Colonic mucosa (tissue), 4 donors: ENCODE measurements around the gene CHM. TPM values are rescaled to one million over a fixed set of nuclear protein-coding genes. Genes with fewer than 3 reads are reported as not detected.
A peak's percentile ranks its signal among the peaks of the same experiment; 100 is the strongest.

Source experiments
- DNase-seq: peaks from one replicate; pipeline ENCODE4 v3.0.0-alpha.2; 2020
- H3K27ac ChIP-seq: fragments of 200-600 bp; one replicate; pipeline ENCODE4 v1.8.0; 2021
- H3K27me3 ChIP-seq: fragments of 200-600 bp; one replicate; pipeline ENCODE4 v1.8.0; 2021
- H3K36me3 ChIP-seq: fragments of 200-600 bp; one replicate; pipeline ENCODE4 v1.8.0; 2021
- H3K4me1 ChIP-seq: fragments of 200-600 bp; one replicate; pipeline ENCODE4 v1.8.0; 2021; ENCODE audit warnings: mild to moderate bottlenecking
- H3K4me3 ChIP-seq: fragments of 200-600 bp; one replicate; pipeline ENCODE4 v1.8.0; 2021
- H3K9ac ChIP-seq, 2 donors: one replicate each; pipeline ENCODE4 v1.7.0; 2013; ENCODE audit warnings: control low read depth in 2 of 2, low read depth in 2 of 2, low read length in 2 of 2
- H3K9me3 ChIP-seq: fragments of 200-600 bp; one replicate; pipeline ENCODE4 v1.8.0; 2021
- intact Hi-C: fragments of 100-400 bp; cut with DNase I; formaldehyde crosslinking; loops from one replicate; pipeline ENCODE4 v1.14.1; 2022
- total RNA-seq, 2 donors: library from RNA; stranded (reverse); fragmentation: NEBNext Ultra II Directional in 1 of 2; extraction: Animal tissue kit (Norgen Biotek cat#: 25700) in 1 of 2; gene quantifications; one replicate each; pipeline ENCODE4 v1.2.1, GENCODE V29; 2021
- TF ChIP-seq, protein P1 (sequence below): fragments of 200-600 bp; IDR thresholded peaks from one replicate; pipeline ENCODE4 v1.8.0; 2022; ENCODE audit warnings: antibody characterized with exemption, mild to moderate bottlenecking
- donor health status: healthy.
- donor health status: DM: no; HTN: no; CAD: no.
- donor health status: DM: no; HTN: no; CAD: no.

The CHM gene, protein sequence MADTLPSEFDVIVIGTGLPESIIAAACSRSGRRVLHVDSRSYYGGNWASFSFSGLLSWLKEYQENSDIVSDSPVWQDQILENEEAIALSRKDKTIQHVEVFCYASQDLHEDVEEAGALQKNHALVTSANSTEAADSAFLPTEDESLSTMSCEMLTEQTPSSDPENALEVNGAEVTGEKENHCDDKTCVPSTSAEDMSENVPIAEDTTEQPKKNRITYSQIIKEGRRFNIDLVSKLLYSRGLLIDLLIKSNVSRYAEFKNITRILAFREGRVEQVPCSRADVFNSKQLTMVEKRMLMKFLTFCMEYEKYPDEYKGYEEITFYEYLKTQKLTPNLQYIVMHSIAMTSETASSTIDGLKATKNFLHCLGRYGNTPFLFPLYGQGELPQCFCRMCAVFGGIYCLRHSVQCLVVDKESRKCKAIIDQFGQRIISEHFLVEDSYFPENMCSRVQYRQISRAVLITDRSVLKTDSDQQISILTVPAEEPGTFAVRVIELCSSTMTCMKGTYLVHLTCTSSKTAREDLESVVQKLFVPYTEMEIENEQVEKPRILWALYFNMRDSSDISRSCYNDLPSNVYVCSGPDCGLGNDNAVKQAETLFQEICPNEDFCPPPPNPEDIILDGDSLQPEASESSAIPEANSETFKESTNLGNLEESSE
- total RNA-seq = 10 to 100 TPM; 16.7 to 16.8 TPM

DNA sequence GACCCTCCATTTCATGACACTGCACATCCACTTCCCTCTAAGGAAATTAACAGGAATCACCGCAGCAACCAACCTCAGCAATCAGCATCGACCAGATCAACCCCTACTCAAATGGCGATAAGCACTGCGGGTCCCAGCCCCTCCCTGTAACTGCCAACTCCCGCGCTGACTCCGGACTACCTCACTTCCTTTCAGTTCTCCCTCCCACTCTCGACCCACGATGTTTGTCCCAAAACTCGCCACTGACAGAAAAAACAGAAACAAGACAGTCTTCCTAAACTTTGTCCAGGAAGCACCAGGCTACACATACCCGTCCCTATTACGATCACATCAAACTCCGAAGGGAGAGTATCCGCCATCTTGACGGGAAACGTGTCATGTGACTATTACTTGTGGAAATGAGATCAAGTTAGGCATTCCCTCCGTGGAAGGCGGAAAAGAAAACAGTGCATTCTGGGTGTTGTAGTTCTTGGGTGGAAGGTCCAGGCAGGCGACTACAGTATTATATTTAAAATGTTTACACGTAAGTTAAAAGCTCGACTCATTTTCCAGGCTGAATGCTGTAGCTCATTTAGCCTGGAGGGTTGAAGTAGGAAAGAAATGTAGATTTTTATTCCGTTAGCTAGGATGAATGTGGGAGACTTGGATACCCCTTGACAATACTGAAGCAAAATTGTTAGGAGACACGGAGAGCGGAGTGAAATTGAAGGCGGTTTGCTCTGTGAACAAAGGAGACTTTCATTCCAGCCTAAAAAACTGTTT lies at the start of gene CHM:
Gene CHM (minus strand): TSS at position 385 of the 762 bp plus-strand sequence. CDS start 26 bp downstream, at position 359.
- Histone ChIP-seq H3K9ac (peak within 1 kb of the TSS; percentile 53 to 70), H3K4me3 (peak within 1 kb of the TSS; percentile 45), H3K9me3 (no peaks in the 10 kb centered on the region), H3K27me3 (no peaks in the 10 kb centered on the region), H3K36me3 (no peaks in the 10 kb centered on the region), H3K4me1 (no peaks in the 10 kb centered on the region), H3K27ac (peak within 1 kb of the TSS; percentile 73)
- DNase-seq = peak; percentile 79
- TF ChIP-seq, protein P1, sequence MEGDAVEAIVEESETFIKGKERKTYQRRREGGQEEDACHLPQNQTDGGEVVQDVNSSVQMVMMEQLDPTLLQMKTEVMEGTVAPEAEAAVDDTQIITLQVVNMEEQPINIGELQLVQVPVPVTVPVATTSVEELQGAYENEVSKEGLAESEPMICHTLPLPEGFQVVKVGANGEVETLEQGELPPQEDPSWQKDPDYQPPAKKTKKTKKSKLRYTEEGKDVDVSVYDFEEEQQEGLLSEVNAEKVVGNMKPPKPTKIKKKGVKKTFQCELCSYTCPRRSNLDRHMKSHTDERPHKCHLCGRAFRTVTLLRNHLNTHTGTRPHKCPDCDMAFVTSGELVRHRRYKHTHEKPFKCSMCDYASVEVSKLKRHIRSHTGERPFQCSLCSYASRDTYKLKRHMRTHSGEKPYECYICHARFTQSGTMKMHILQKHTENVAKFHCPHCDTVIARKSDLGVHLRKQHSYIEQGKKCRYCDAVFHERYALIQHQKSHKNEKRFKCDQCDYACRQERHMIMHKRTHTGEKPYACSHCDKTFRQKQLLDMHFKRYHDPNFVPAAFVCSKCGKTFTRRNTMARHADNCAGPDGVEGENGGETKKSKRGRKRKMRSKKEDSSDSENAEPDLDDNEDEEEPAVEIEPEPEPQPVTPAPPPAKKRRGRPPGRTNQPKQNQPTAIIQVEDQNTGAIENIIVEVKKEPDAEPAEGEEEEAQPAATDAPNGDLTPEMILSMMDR = no peak
- intact Hi-C loops = no loop called here

DNA sequence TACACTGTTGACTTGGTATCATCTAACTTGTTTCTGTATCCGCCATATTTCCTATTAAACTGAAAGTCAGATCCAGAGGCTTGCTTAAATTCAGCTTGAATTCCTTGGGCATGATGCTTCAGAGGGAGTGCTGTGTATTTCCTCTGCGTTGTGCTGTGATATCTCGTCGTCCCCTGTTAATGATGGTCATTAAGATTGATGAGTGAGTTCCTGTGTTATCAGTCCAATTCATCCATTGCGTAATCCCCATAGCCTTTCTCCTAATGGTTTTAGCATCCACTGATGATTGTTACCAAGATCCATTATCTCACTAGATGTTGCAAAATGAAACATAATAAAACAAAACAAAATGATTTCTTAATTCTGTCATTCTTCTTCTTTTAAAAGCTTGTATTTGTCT lies 31.3 kb upstream of the CHM start:
- no peaks in the 10 kb centered on the region for H3K4me1 ChIP-seq
- H3K9ac ChIP-seq = no peak overlapping the region
- no peaks in the 10 kb centered on the region for H3K36me3 ChIP-seq
- H3K27me3 ChIP-seq = no peaks in the 10 kb centered on the region
- DNase-seq = no peak
- no peaks in the 10 kb centered on the region for H3K9me3 ChIP-seq
- TF ChIP-seq, protein P1 = no peak
- H3K4me3 ChIP-seq = no peak overlapping the region
- intact Hi-C loops = no loop called here
- no peak overlapping the region for H3K27ac ChIP-seq

DNA sequence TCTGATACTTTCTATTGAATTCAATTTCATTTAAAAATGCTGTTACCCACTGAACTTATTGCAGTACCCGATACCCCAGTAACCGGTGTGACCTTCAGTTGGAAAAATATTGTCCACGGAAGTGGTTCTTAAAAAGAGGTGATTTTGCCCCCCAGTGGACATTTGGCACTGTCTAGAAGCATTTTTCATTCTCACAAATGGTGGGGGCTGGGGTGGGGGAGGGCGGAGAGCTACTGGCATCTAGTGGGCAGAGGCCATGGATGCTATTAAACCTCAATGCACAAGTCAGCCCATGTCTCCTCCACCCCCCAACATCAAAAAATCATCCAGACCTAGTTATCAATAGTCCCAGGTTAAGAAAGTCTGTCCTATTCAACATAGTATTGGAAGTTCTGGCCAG lies 19.6 kb upstream of the CHM start:
- H3K9ac ChIP-seq = no peak overlapping the region
- no peak for DNase-seq
- H3K9me3 ChIP-seq = no peaks in the 10 kb centered on the region
- no peaks in the 10 kb centered on the region for H3K4me1 ChIP-seq
- no peaks in the 10 kb centered on the region for H3K36me3 ChIP-seq
- no peak overlapping the region for H3K27ac ChIP-seq
- intact Hi-C loops = no loop called here
- H3K4me3 ChIP-seq = no peak overlapping the region
- TF ChIP-seq, protein P1 = no peak
- no peaks in the 10 kb centered on the region for H3K27me3 ChIP-seq

DNA sequence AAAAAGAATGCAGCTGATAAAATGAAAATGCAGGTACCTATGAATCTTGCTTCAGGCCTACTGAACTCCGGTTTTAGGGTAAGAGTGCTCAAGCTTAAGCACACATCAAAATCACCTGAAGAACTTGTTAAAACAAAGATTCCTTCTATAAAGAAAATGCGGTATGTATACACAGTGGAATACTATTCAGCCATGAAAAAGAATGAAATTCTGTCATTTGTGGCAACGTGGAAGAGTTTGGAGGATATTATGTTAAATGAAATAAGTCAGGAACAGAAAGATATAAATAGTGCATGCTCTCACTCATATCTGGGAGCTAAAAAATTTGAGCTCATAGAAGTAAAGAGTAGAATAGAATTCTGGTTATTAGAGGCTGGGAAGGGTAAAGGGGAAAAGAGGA lies 14.0 kb upstream of the CHM start:
- Histone ChIP-seq H3K27ac (no peak overlapping the region), H3K27me3 (no peaks in the 10 kb centered on the region), H3K36me3 (no peaks in the 10 kb centered on the region), H3K9ac (no peak overlapping the region), H3K4me1 (no peaks in the 10 kb centered on the region), H3K9me3 (no peaks in the 10 kb centered on the region), H3K4me3 (no peak overlapping the region)
- no peak for DNase-seq
- intact Hi-C loops = no loop called here
- TF ChIP-seq, protein P1 = no peak

DNA sequence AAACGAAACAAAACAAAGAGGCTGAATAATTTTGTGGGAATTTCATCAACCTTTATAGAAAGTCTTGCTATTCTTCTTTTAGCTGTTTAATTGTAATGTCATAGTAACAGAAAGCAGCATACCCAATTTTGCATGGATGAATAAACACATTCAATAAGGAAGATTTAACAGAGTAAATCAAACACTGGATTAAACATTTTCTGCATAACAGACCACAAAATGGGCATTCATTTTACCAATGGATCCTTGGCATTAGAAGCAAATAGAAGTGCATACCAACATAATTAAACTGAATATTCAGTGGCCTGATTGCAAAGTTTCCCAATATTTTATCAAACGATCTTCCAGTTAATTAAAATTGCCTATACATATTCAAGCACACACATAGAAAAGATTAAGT lies 4.4 kb upstream of the CHM start:
- intact Hi-C loops = no loop called here
- TF ChIP-seq, protein P1 = no peak

More for the DNA sequence above, 4.4 kb upstream of the CHM start:
- Histone ChIP-seq H3K27me3 (no peaks in the 10 kb centered on the region), H3K36me3 (no peaks in the 10 kb centered on the region), H3K27ac (no peak overlapping the region), H3K9ac (no peak overlapping the region), H3K4me1 (no peaks in the 10 kb centered on the region), H3K9me3 (no peaks in the 10 kb centered on the region), H3K4me3 (no peak overlapping the region)
- no peak for DNase-seq
